ENCODE results near the gene SLC4A4.

The SLC4A4 gene

DNA sequence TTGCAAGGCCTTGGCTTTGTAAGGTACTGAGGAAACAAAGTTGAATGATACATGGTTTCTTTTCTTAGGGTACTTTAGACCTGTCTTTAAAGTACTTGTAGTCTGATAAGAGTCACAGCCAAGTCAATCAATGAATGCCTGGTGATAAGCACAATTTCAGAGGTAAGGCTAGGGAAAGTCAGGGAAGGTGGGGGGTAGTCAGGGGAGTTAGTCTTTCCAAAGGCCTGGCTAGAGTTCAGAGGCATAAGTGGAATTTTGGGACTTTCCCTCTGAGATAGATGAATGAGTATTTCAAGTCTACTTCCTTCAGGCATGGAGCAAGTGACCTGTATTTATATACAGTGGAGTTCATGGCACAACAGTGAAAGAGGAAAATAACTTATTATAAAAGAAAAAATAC is 78.3 kb downstream of the SLC4A4 start:
- DNase-seq = no peak

DNA sequence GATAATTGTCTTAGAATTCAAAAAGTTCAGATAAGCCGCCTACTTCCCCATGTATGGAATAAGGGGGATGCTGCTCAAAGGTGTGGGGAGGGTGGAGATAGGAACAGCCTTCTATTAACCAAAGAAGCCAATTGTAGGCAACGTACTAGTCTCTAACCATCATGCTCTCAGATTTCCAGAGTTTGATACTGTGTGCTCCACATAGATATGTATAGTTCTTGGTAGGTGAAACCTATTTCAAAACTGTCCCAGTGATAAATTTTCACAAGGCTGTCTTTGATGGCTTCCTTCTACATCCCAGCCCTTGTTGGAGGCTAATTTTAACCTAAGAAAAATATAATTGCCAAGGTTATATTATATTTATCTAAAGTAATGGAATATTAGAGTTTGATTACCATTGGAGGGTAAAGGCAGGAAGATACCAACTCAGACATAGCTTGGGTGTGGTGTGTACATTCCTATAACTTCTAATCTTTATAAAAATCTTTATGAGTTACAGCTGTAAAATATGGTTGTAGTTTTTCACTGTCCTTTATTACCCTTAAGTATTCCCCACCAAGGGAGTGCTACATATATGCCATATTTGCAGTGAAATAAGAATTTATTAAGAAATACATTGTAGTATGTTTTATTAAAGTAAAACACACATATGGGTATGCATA is 87.7 kb downstream of the SLC4A4 start:
- DNase-seq = no peak

DNA sequence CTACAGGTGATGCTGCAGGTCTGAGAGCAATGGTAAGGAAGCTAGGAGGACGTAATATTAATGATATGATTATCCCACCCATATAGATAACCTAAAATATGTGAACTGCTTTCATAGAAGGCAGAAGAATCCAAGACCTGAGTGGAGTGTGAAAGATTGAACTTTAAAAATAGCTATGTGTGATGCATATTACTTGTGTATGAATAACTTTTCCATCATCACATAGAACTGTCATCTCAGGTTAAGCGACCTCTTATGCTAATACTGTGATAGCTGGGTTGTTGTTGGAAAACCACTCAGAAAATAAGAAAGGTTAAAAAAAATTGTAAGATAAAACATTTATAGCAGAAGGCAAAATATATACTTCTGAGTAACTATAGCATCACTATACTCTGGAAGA is 90.3 kb downstream of the SLC4A4 start:
- DNase-seq = no peak

DNA sequence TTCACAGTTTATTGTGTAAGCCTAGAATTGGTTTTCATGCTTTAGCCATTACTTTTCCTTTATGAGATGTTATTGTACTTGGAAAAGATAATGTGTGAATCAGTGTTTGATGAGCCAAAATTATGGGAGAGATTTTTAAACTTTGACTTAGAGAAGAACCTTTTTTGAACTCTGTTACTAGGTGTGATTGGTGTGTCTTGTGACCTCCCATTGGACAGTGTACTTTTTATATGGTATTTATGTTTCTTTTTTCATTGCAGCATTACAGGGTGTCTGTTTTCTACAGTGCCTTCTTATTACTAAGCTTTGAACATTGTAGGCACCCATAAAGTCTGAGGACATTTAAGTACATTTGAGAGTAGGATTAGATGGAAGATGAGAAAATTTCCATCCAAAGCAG is 91.1 kb downstream of the SLC4A4 start:
- no peak for DNase-seq

DNA sequence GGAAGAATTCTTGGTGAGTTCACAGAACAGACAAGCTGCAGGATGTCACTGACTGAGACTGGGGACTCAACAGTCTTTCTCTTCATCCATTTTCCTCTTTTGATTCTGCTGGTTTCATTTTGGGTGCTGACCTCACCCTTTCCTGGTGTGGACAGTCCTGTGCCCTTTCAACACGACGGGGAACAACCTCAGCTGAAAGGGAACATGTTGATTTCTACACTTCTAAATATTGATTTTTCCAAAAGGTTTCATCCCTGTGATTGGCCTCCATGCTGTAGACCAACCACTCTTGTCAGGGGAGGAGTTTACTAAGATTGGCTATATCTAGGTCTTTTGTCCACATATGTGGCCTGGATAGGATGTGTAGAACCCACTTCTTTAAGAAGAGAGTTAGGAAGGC is 91.8 kb downstream of the SLC4A4 start:
- DNase-seq = no peak

DNA sequence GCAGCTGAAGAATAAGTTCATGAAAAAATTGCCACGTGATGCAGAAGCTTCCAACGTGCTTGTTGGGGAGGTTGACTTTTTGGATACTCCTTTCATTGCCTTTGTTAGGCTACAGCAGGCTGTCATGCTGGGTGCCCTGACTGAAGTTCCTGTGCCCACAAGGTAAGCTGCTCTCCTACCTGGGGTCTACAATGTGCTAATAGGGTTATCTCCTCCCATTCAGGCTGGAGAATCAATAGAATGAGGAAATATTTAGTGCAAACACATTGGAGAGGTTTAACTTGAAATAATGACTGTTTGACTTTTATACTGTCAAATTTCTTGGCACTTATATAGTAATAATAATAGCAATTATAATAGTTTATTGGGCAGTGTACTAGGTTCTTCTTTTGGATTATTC is 101.8 kb downstream of the SLC4A4 start:
- no peak for DNase-seq

DNA sequence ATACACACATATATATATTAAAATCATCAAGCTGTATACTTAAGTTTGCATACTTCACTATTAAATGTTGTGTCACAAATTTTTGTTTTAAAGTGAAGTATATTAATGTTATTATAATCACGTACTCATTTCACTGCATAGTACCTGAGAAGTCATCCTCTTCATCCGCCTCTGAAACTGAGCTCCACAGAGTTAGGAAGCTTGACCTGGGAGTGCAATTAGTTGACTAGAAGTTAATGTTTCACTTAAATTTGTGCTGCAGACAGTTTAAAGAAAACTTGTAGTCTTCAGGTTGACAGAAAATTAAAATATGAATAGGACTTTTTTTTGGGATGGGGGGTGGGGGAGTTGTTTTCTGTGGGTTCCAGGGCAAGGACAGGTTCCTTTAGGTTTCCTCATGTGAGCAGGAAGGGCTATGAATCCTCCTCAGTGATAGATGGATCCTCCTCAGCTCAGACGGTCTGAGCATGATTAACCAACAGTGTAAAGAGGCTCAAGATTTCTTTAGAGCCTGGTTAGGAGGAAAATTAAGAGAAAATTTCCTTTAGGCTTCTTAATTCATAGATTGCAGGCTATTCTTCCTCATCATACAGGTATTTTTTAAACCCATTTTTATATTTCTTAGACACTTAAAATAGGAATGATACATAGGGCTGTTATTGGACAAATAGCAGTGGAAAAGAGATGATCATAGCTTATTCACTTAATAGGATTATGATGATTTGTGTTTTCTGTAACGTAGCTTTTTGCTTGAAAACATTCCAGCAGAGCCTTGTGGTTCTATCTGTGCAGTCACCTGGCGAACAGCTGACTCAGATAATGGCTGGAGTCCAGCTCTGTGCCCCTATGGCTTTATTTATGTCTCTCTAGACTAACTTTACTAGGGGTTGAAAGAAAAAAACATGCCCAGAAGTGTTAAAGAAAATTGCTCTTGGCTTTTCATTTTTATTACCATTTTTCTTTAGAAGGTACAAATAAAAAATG is 102.7 kb downstream of the SLC4A4 start:
- DNase-seq = no peak

DNA sequence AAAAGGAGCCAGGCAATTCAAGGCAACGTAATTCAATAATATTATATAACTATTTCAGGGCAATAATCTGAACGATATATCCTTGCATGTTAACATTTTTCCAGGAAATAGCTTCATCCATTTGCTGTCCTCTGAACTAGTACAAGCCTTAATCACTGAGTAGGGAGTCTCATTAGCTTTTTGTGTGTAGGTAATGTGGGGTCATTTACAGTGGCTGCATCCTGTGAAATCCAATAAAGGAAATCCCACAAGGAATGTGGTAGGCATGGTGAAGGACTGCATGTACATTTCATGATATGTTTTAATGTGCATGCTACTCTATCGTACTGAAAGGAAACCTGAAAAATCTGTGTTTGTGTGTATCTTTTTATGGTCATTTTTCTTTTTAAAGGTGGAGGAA is 103.5 kb downstream of the SLC4A4 start:
- DNase-seq = no peak

DNA sequence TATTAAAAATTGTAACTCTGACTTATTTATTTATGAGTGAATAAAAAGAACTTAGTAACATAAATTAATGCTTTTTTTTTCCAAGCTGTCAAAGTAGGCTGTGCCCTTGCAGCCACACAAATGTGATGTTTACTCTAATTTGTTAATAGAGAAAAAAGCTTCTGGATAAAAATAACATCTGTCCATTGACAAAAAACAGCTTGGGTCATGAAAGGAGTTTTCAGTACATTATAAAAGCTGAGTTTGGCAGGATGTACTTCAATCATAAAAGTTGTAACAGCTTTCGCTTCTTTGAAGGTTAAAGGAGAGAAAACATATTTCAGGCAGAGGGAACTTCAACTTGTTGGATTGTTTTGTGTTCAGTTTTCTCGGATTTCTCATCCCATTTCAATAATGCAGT is 105.6 kb downstream of the SLC4A4 start:
- no peak for DNase-seq

DNA sequence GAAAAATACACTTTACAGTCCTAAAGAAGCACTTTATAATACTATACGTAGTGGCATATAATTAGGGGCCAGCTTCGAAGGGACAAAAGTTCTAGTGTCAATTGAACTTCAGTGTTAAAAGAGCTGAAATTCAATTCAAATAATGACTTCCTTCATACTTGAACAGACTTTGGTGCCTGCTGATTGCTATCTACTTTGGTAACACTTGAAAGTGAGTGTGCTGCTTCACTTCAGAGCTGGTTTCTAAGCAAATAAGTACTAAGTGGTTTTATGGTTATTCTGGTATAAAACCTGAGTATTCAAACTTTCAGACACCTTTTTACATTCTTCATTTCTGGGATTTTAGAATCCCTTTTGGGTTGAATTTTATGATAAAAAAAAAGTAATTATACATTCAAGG is 107.0 kb downstream of the SLC4A4 start:
- DNase-seq = no peak

DNA sequence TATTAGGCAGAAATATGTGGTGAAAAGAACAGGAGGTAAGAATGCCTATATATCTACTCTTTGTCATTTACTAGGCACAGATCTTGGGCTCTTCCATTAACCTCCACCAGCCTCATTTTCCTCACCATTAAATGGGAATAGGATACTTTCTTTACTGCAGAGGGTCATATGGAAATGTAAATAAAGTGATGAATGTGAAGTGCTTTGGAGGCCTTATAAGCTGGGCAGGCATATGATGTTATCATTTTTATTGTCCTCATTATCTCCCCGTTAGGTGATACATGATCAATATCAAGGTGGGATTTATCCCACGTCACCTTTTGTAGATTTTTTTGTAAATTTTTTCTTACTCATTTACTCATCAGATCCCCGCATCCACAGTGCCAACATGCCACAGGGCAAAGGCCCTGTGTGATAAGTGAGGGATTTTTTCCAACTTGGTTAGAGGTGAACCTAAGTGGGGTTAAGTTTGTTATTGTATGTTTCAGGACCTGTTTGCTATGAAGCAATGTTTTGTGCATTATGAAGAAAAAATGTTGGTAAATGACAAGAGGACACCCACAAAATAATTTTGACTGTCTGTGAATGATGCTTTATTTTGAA is 107.8 kb downstream of the SLC4A4 start:
- no peak for DNase-seq

DNA sequence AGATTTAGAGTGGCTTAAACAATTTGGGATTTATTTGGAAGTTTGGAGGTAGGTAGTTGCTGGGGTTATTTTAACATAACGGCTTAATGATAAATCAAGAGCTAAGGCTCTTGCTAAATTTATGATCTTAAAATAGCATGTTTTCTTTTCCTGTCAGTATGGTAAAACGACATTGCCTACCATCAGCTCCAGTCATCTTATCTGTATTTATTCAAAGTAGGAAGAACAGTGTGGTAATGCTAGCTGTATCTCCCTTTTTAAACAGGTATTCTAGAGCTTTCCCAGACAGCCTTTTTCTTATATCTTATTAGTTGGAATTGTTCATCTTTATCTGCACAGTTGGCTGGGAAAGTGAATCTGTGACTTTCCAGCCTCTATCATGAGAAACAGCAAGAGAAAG is 110.2 kb downstream of the SLC4A4 start:
- DNase-seq = no peak

DNA sequence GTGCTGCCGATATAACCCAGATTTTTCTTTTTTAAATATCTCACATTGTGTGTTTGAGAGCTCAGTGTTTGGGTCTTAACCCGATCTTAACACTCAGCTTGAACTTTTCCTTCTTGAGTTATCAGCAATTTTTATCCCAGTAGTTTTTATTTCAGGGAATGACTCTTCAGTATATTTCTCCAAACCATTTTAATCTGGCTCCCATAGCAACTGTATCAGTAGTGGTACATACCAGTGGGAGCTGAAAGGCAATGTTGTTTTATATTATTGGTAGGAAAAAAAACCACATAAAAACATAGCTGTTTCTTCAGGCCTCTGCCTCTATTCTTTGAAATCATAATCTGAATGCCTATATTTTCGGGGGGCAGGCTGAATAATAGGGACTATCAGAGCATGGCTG is 111.1 kb downstream of the SLC4A4 start:
- no peak for DNase-seq

DNA sequence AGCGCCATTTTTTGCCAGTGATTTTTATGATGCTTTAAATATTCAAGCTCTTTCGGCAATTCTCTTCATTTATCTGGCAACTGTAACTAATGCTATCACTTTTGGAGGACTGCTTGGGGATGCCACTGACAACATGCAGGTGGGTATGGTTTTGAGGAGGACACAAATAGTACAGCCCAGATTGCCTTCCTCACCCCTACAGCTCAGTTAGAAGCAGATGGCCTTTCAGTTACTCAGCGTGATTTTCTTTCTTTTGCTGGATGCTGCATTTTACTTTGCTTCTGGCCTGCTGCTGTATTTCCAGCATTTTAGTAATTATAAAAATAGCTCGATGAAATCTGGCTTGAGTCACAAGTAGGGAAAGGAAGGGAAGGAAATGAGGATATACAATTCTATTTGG is 114.7 kb downstream of the SLC4A4 start:
- no peak for DNase-seq

DNA sequence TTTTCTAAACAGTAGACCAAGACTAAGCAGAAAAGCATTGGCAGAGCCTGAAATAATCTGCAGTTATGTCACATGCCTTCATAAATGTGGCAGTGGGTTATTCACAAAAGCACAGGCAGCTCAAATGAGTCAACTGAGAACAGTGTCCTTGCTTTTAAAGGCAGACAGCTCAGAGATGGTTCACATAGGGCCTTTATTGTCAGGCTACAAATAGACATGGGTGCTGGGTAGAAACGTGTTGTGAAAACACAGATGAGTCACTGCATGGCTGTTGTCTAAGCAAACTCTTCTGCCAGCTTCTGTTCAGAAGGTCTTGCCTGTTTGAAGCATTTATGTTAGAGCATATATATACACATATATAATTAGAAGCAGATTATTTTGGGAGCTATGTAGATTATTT is 118.0 kb downstream of the SLC4A4 start:
- no peak for DNase-seq

DNA sequence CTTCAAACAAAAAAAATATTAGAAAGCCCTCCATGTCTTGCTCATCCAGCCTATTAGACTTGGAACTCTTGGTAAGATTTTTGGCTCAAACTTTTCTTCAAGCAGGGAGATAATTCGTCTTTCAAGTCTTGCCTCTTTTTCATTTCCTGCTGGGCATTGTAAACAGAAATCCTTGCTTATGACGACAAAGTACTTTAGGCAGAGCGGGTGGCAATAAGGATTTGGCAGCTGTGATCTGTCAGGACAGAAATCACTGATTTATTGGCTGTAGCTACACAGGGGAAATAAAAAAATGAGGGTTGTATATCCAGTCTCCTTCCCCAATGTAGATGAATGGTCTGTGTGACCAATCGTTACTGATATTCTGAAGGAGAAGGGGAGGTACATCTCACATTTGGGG is 121.6 kb downstream of the SLC4A4 start:
- no peak for DNase-seq

DNA sequence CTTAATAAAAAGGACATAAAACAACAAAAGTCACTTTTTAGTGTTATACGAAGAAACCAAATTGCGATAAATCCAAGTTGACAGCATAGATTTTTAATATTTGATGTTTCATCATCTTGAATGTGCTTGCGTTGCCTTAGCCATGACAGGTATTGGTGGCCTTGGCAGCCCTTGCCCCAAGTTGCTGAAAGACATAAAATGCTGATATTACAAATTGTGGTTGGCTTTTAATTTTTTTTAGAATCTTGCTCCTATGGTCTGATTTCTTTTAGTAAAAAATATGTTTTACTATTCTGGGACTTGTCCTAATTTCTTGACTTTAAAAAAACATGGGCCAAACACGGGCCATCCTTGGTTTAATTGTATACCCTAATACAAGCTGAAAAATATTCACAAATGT is 122.6 kb downstream of the SLC4A4 start:
- no peak for DNase-seq

DNA sequence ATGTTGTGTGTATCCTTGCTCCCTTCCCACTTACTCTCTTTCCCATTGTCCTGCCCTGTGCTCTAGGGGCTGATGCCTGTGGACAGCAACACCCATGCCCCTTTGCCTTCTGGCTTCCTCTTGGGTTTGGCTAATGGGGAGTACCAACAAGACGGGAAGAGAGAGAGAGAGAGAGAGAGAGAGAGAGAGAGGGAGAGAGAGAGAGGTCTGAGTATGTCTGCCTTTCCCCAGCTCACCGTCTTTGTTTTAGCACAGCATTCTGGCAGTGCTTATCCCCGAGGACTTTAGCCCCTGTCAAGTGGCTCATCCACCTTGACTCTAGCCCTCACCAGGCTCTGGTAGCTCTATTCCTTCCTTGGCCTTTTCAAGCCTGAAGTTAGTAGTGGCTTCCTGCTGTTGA is 128.0 kb downstream of the SLC4A4 start:
- no peak for DNase-seq

DNA sequence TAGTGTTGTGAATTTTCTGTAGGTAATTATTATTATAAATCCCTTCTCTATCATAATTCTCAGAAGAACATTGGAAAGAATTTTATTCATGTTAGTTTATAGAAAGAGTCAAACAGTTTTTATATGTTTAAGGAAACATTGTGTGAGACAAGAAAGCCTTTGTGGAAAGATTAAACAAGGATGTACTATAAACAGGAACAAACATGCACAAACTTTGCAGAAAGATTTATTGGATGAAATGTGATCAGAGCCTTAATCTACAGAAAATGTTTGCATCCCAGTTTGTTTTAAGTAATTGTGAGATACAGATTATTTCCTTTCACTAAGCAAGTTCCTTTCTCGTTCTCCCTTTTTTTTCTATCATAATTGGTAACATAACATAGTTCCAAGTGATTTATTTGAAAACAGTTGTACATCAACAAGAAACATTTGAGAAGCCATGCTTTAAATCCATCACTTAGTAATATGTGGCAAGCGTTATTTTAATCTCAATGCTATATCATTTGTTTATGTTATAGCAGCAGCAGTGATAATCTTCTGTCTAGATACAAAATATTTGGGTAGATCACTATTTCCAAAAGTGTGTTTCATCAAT is 129.4 kb downstream of the SLC4A4 start:
- no peak for DNase-seq

DNA sequence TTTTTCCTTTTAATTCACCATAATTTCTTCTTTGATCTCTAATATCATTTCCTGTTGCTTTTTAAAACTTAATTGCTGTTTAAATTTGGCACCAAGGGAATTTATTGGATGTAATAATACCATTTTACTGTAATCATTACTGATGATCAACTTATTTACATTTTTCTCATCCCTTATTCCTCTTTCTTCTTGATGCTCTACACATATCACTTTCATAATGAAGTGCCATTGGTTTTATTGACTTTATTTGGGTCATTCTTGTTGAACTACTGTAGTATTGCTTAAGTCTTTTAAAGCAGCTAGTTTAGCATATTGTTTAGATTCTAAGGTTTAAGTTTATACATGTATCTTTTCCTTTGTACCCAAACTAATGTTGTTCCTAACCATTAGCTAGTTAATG is 130.7 kb downstream of the SLC4A4 start:
- no peak for DNase-seq

DNA sequence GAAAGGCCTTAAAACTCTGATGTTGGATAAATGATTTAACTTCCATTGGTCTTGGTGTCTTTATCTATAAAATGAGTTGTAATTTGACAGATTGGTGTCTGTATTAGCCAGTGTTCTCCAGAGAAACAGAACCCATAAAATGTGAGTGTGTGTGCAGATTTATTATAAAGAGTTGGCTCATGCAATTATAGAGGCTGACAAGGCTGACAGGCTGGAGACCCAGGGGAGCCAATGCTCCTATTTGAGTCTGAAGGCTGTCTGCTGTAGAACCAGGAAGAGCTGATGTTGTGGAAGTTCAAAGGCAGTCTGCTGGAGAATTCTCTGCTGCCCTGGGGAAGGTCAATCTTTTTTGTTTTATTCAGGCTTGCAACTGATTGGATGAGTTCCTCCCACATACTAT is 131.7 kb downstream of the SLC4A4 start:
- no peak for DNase-seq

DNA sequence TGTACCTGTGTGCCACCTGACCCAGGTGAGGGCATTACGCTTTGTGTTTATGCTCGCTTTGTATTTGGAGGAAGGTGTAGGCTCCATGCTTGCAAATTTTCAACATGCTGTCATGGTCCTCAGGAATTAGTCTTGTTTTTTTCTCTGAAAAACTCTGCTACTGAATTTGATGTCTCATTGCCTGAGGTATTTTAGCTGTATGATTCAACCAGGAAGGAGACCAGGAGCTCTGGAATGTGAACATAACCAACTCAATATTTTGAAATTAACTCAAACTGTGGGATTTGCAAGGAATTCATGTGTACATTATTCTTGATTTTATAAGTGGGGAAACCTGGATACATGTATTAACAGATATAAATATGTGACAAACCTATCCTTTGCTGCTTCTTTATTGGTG is 134.1 kb downstream of the SLC4A4 start:
- DNase-seq = no peak

DNA sequence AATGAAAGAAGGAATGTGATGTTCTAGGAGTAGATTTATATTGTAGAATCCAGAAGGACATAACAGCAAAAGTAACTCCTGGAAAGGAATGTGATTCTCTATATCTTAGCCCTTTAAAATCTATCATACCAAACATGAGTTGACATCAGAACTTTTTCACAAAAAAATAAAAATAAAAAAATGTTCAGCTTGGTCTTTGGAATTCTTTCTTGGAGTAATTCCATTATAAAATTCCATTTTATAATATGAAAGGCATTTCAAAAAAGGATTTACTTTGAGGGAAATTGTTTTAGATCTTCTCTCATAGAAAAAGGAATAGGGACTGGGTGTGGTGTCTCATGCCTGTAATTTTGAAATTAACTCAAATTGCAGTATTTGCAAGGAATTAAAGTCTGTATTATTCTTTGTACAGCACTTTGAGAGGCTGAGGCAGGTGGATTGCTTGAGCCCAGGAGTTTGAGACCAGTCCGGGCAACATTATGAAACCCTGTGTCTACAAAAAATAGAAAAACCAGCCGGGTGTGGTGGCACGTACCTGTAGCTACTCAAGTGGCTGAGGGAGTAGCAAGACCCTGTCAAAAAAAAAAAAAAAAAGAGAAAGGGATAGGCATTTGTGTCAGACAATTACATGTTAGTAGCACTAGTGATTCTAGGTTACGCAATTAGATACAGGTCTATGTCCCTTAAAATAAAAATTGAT is 134.9 kb downstream of the SLC4A4 start:
- no peak for DNase-seq
